ENCODE measurements around the gene UBR4. TPM values are rescaled to one million over a fixed set of nuclear protein-coding genes. Genes with fewer than 3 reads are reported as not detected.

The UBR4 gene
- total and polyA plus RNA-seq, 2 of the 8 experiments (the other 6 are each of a cell fraction or from before 2014, with no cell fraction given), result 139 to 152 TPM

GRCh38 chr1:19059773-19060172 is 150.3 kb downstream of the UBR4 start (continued):
- TF ChIP-seq CEBPB (IDR thresholded peaks at IDR 0.05; ENCODE audit: low read depth, low read length) (no peak), BACH1 (IDR thresholded peaks at IDR 0.05; ENCODE audit: low read length) (no peak), CHD7 (IDR thresholded peaks at IDR 0.05; ENCODE audit: insufficient replicate concordance, low read length) (no peak)
